NOMO-1 treated with dmso at 0.1 percent for 144 hours (cell line): ENCODE results near the gene KLHL35.

Source experiments
- DNase-seq: peaks from one replicate; lab custom pipeline; 2025; ENCODE audit not compliant: unreplicated experiment; lab: John Stamatoyannopoulos, UW

KLHL35 gene, protein sequence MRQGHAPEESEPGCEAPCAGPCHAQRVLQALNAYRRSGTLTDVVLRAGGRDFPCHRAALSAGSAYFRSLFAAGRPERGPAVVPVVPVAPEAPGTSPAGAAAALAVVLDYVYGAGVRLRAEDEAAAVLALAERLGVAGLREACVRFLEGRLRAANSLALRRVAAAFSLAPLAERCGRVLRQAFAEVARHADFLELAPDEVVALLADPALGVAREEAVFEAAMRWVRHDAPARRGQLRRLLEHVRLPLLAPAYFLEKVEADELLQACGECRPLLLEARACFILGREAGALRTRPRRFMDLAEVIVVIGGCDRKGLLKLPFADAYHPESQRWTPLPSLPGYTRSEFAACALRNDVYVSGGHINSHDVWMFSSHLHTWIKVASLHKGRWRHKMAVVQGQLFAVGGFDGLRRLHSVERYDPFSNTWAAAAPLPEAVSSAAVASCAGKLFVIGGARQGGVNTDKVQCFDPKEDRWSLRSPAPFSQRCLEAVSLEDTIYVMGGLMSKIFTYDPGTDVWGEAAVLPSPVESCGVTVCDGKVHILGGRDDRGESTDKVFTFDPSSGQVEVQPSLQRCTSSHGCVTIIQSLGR

DNA sequence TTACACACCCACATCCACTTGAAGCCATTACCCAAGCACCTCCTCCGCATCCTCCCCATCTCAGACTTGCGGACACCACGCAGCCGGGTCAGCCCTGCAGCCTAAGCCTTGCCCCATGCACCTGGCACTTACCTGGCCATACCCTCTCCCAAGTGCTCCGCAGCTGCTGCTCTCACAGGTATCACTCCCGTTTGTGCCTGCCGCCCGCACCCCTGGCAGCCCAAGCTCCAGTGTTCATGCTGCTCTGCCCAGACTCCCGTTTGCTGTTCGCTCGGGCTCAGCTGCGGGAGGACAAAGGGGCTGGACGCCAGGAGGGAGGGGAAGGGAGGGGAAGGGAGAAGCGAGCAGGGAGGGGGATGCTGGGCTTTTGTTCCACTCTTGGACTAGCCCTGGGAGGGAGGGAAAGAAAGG is at the start of gene KLHL35:
KLHL35 (minus strand) TSS at position 293 of the 411 bp plus-strand sequence. CDS start 2,574 bp downstream, outside the sequence.
- DNase-seq = no peak

DNA sequence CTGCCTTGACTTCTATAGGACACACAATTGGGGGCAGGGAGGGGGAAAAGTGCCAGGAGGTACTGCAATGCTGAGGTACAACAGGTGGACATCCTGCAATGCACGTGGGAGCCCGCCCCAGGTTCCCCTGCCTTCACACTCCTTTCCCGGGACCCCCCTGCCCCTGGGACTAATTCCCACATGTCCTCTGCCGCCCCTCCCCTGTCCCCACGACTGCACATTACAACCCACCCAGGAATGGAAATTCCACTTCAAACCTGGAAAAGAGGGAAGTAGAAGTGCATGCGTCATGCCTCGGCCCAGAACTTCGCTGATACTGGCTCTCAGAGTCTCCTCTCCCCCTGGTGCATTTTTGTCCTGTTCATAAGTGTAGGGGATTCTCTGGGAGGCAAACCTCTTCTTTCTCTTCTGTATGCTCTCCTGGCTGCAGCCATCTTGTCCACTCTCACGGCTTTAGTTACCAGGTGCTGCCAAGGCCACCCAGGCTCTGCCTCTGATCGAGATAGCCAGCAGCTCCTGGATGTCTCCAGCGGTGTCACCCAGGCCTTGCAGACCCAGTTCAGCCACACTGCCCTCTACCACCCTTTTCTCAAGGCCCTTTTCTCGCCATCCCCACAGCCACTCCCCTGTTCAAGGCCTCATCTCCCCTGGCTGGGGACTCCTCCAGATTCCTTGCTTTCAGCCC is 49.1 kb upstream of the KLHL35 start:
- no peak for DNase-seq

DNA sequence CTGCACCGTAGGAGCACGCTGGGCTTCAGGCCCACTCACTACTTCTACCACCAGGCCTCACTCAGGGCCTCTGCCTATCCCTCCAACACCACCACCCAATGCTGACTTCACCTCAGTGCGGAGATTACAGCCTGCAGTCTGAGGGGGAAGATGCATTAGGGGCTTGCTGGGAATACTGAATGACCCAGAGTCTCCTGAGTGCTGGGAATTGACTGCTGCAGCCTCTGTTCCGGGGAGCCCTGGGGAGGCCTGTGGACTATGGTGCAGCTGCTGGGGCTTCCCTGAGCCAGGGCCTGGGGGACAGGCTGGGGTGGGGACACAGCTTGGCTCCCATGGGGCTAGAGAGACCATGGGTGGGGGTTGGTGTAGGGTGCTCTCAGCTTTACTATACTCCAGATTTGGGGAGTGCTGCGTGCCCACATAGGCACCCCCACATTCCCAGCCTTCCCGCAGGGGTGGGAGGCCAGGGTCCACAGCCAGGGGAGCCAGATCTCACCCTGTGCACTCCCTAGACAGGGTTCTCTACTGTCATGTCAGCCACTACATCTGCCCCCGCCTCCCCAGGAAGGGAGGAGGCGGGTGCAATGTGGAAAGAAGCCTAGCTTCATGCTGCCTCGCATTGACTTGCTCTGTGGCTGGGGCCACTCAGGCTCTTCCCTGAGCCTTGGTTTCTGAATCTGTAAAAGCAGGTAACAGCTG is 48.4 kb upstream of the KLHL35 start:
- DNase-seq = no peak

DNA sequence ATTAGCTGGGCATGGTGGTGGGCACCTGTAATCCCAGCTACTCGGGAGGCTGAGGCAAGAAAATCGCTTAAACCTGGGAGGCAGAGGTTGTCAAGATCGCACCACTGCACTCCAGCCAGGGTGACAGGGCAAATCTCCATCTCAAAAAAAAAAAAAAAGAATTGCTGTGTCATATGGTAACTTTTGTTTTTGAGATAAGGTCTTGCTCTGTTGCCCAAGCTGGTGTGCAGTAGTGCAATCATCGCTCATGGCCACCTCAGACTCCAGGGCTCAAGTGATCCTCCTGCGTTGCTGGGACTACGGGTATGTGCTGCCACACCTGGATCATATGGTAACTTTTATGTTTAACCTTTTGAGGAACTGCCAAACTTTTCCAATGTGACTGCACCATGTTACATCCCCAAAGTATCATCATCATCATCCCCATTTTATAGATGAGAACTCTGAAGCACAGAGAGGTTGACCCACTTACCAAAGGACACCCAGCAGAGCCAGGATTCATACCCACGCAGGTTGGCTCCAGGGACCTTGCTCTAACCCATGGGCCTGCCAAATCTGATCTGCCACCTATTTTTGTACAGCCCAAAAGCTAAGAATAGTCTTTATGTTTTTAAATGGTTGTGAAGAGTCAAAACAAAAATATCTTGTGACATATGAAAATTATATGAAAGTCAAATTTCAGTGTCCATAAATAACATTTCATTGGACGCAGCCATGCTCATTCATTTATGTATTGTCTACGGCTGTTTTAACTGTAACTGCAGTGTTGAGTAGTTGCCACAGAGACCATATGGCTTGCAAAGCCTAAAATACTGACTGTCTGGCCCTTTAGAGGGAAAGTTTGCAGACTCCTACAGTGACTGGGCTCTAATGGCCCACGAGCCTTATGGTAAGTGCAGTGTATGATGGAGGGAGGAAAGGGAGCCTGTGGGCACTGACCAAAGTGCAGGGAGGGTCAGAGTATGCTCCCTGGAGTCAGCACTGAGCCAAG is 47.5 kb upstream of the KLHL35 start:
- no peak for DNase-seq

DNA sequence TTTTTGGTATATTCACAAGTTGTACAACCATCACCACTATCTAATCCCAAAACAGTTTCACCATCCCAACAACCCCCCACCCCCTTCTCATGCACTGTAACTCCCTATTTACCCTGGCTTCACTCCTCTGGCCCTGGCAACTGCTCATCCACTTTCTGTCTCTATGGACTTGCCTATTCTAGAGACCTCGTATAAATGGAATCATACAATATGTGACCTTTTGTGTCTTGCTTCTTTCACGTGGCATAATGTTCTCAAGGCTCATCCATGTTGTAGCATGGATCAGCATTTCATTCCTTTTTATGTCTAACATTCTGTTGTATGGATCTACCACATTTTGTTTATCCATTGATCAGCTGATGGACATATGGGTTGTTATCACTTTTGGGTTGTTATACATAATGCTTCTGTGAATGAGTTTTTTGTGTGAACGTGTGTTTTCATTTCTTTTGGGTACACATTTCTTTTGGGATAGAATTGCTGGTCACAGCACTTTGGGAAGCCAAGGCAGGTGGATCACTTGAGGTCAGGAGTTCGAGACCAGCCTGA is 46.7 kb upstream of the KLHL35 start:
- no peak for DNase-seq

DNA sequence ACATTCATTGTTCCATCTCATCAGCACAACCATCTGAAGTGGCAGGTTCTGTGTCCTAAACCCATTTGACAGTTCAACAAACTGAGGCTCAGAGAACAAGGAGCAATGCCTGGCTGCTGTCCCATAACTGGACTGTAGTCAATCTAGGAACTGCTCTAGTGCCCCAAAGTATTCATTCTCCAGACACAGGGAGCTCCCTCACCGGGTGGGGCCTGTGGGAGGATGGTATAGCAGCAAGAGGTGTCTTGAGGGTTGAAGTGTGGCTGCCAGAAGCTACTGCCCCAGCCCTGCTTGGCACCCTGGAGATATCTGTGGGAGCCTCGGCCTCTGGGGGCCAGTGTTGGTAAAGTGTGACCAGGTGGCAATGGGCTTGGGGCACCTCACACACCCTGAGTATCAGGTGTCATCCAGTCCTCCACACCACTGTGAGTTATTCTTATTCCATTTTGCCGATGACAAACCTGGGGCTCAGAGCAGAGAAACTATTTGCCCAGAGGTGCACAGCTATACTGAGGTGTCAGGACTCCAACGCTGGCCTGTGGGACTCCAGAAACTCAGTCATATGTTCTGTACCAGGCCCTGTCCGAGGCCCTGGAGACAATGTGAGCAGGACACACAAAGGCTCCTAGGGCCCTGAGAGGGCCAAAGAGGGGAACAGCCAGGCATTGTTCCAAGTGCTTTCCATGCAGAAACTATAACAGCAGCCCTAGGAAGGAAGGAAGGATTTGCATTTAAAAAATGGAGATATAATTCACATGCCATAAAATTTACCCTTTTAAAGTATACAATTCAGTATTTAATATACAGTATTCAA is 46.0 kb upstream of the KLHL35 start:
- no peak for DNase-seq

DNA sequence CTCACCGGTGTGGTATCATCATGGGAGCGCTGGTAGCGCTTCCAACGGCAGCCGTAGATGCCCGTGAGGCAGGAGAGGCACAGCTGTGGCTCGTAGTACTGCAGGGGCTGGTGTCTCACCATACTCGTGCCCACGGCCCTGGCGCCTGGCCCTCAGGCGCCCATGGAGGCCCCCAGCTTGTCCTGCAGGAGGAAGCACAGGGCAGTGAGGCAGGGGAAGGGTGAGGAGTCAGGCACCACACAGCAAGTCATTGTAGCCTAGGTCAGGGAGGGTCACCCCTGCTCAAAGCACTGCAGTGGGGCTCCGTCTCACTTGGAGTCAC is 44.6 kb upstream of the KLHL35 start:
- DNase-seq = no peak

DNA sequence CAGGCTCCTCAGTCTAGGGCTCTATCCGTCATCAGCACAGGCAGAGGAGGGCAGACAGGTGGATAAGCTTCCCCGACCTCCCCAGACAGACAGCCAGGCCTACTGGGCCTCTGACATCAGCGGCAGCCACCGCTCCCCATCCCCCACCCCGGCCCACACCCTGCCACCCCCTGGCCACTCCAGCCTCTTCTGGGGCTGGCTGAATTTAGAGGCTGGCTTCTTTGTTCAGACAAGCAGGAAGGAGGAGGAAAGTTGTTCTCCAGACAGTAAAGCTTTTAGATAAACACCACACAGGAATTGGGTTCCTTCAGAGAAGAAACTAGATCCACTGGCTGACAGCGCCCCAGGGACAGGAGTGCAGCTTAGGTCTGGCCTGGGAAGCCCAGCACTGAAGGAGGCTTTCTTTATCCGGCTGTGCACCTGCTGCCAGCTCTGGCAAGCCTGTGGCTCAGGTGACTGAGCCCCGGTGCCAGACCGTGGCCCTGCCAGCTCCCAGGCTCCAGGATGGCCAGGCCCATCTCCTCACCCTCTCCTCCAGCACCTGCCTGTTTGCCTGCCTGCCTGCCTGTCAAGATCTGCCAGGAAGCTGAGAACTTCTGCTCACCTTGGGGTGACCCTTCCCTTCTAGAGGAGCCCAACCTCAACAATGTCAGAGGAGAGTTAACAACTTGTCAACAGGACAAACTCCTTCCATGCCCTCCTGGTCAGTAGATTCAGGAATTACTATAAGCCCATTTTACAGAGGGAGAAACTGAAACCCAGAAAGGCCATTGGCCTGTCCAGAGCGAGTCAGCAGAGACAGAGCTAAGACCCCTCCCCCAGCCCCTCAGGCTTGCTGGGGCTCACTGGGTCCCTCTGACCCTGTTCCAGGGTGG is 44.0 kb upstream of the KLHL35 start:
- DNase-seq = no peak

DNA sequence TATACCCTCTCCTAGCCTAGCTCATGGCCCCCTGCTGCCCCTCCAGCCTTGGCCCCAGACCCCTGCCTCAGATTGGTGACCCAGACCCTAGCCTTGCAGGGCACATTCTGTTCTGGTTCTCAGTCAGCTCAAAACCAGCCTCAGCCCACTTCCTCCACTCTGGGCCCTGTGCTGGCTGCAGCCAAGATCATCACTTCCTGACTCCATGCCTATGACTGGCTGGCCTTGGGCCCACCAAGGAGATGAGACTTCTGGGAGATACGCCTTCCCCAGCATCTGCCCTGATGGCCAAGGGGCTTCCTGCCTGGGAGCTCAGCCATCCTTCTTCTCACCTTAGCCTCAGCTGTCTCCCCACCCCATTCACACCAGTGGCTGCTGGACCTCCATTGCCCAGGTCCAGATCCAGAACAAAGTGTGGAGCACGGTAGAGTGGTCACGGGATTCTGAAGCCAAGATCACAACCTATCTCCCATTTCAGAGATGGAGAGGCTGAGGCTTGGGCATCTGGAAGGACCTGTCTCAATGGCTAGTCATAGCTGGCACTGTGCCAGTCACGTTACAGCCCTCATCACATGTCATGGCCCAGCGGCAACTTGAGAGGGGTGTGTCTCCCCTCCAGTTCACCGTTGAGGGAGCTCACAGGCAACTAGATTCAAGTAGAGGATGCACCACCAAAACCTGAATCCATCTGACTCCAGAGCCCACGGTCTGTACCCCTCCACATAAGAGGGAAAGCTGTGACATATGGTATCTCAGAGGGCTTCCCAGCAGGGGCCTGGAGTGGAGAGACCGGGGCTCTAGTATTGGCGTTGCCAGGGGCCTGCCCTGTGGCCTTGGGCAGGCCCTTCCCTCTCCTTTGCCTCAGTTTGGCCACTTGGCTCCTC is 43.0 kb upstream of the KLHL35 start:
- DNase-seq = no peak

DNA sequence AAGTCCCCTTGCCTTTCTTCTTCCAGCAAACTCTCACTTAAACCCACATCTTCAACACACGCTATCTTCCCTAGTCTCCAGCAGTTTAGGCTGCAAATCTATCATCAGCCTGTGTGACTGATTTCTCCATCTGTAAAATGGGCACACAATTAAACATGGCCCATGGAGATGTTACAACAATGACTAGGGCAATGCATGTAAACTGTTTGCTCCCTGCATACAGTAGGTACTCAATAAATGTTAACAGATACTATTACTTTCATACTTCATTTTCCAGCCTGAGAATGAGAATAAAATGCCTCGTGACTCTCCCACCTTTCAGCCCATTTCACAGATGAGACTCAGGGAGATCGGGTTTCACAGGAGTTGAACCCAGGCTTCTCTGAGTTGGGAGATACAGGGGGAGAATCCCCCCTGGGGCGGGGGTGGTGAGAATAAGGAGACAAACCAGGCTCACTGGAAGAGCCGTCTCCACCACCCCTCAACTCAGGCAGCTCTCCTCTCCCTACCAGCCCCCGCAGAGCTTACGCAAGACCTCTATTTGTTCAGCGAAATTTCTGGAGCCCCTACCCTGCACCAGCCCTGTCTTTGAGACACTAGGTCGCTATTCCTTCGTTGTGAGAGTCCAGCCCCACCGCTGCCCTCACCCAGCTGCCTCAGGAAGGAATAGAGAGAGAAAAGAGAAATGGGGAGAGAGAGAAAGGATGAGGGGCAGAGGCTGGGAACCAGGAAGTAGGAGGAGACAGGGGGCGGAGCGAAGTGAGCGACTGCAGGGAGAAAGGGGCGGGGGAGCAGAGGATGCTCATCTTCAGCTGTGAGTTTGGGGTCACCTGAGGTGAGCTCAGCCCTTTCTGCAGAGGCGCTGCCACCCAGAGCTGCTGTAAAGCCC is 42.1 kb upstream of the KLHL35 start:
- peak; percentile 84 for DNase-seq

DNA sequence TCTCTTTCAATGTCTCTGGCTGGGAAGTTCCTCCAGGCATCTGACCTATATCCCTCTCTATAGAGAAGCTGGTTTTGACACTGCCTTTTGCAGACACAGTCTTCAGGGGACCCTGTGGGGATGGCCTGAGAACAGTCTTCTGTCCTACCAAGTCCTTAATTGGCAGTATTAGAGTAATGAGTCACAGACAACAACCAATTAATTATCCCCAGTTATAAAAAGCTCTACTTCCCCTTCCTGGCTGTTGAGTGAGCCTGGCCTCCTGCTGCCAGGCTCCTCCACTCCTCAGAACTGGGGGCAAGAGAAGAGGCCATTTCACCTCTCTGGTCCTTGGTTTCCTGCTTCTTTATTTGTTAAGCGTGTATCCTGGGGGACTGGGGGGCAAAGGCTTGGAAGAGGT is 41.2 kb upstream of the KLHL35 start:
- DNase-seq = peak; percentile 81

DNA sequence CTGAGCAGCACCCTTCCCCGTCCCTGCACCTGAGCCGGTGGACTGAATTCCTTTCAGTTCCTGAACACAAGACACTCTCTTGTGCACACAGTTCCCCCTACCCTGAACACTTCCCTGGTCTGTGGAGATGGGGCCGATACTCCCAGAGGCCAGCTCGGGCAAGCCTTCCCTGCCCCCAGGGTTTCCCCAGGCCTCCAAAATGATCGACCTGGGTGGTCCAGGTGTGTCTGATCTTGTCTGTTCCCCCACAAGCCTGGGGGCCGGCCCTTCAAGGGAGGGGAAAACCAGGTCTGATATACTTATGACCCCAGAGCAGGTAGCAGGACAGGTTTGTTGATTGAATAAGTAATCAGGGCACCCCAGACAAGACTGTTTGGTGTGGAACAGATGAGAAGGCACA is 40.7 kb upstream of the KLHL35 start:
- DNase-seq = no peak

DNA sequence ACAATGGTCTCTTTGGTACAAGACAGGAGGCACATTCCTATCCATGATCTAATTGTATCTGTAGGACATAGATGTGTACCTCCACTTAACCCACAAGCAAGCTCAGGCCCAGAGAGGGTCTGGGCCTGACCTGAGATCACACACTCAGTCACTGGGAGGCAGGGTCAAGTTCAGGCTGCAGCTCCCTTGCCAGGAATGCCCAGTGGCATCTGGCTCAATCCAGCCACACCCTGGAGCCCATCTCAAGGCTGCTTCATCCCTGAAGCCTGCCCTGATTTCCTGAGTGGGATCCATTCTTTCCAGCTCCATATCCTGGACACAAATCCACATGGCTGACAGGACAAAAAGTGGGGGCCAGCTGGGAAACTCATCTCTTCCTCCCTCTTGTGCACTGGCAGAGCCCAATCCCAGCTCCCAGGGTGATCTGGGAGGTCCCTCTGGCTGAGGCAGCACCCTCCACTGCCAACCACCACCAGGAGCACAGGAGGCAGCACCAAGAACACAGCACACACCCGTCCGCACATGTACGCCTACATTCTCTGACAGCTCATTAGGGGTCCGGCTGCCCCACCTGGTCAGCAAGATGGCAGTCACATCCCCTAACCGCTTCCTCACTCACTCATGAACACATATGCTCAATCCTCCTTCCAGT is 39.2 kb upstream of the KLHL35 start:
- DNase-seq = no peak

DNA sequence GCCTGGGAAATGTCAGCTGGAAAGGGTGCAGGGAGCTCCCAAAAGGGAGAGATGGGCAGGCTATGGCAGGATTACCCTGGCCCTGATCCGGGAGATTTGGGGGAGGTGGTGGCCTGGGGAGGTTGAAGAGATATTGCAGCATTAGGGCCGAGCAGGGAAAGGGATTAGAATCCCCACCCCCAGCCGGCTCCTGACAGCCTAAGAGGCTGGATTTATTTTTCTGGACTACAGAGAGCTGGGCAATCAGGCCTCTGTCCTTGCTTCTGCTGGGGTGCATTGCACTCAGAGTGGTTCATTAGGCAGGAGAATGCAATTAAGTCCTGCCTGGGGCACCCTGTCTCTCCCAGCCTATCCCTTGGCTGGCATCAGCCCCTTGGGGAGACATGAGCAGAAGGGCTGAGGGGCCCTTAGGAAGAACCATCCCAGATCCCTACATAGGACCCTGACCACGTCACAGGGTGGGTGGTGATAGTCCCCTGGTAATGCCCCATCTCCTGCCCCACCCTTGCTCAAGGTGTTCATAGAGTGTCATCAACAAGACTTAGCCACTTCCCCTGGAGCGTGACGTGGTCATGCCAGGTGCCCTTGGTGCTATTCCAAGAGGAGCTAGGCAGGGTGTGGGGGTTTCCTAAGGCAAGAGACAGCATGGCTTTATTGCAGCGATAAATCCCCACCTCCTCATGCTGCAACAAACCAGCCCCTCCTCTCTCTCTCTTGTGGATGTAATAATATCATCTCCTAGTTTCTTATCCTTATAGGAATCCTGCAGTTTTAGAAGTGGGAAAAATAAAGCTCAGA is 38.4 kb upstream of the KLHL35 start:
- DNase-seq = no peak

DNA sequence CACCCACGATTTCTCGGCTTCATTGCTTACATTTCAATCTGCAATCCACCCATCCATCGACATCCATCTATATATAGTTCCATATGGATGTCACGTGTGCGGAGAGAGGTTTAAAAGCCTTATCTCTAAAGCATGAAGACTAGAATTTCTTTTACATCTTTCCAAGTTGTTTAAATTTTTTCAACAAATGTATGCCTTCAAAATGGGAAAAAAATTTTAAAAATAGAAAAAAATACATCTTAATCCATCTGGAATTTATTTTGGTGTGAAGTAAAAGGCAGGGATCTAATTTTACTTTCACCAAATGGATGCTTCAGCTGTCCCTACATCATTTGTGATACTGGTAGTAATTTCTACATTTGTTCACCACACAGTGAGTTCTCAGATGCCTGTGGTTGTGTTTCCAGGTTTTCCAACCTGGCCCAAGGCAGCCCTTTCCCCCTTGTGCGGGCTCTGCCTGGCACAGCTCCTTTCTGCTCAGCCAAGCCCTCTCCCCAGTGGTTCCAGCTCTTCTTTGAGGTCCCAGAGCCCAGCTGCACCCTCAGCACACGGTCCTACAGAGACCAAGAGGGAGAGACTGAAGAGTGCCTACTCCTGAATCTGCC is 37.6 kb upstream of the KLHL35 start:
- no peak for DNase-seq
